IgD-negative memory B cell (primary cell): ENCODE results near the gene OR10D3. TPM values are rescaled to one million over a fixed set of nuclear protein-coding genes. Genes with fewer than 3 reads are reported as not detected.

Source experiments
- H3K27ac Mint-ChIP-seq, 3 donors: one replicate each; pipeline ENCODE4 v1.8.0; 2020 to 2022; ENCODE audit warnings: mild to moderate bottlenecking in 3 of 3, mixed read lengths in 3 of 3, moderate library complexity in 1 of 3
- H3K27me3 Mint-ChIP-seq: one replicate; pipeline ENCODE4 v1.8.0; 2021; ENCODE audit warnings: mixed read lengths
- H3K36me3 Mint-ChIP-seq: one replicate; pipeline ENCODE4 v1.8.0; 2020; ENCODE audit warnings: mild to moderate bottlenecking, mixed read lengths
- H3K4me1 Mint-ChIP-seq, 3 donors: one replicate each; pipeline ENCODE4 v1.8.0; 2020 to 2022; ENCODE audit warnings: mixed read lengths in 3 of 3, mild to moderate bottlenecking in 1 of 3
- H3K4me3 Mint-ChIP-seq, 4 donors: one replicate each; pipeline ENCODE4 v1.8.0; 2020 to 2022; ENCODE audit warnings: mild to moderate bottlenecking in 4 of 4, mixed read lengths in 4 of 4, moderate library complexity in 3 of 4
- H3K9me3 Mint-ChIP-seq, 3 donors: one replicate each; pipeline ENCODE4 v1.8.0; 2020 to 2021; ENCODE audit warnings: mixed read lengths in 3 of 3, mild to moderate bottlenecking in 1 of 3
- polyA plus RNA-seq: library from polyadenylated mRNA; unstranded; fragments of 300-500 nt; fragmentation: Illumina TruSeq; gene quantifications from one replicate; pipeline ENCODE4 v1.2.3, GENCODE V29; 2021

The OR10D3 gene
- polyA plus RNA-seq, 1 donor from 2014 or later, result not detected

- Mint-ChIP-seq H3K27ac (no peak overlapping the region), H3K36me3 (no peaks in the 10 kb centered on the region), H3K27me3 (no peaks in the 10 kb centered on the region), H3K9me3 (no peaks in the 10 kb centered on the region), H3K4me1 (no peaks in the 10 kb centered on the region), H3K4me3 (no peak overlapping the region)
These were observed 6.0 kb upstream of the OR10D3 start for GRCh38 chr11:124176925-124177715.

DNA sequence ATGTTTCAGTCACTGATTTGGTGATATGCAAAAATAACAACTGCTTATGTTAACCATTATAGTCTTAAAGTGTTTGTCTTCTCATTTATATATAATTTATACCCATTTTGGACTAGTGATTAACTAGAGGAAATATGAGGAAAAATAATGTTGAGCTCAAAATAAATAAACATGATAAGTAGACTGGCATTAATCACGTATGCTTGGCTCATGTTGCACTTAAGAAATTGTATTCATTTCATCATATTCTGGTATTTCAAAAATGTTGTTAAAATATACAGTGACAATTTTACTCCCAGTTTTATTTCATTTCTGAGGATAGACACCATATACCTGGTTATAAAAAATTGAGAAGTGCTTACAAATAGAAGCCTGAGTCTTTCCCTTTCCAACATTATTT is 3.8 kb upstream of the OR10D3 start:
- Mint-ChIP-seq H3K4me3 (no peak overlapping the region), H3K27me3 (peaks cover 2% of the 10 kb centered on the region), H3K9me3 (no peaks in the 10 kb centered on the region), H3K4me1 (no peaks in the 10 kb centered on the region), H3K27ac (no peak overlapping the region), H3K36me3 (no peaks in the 10 kb centered on the region)

DNA sequence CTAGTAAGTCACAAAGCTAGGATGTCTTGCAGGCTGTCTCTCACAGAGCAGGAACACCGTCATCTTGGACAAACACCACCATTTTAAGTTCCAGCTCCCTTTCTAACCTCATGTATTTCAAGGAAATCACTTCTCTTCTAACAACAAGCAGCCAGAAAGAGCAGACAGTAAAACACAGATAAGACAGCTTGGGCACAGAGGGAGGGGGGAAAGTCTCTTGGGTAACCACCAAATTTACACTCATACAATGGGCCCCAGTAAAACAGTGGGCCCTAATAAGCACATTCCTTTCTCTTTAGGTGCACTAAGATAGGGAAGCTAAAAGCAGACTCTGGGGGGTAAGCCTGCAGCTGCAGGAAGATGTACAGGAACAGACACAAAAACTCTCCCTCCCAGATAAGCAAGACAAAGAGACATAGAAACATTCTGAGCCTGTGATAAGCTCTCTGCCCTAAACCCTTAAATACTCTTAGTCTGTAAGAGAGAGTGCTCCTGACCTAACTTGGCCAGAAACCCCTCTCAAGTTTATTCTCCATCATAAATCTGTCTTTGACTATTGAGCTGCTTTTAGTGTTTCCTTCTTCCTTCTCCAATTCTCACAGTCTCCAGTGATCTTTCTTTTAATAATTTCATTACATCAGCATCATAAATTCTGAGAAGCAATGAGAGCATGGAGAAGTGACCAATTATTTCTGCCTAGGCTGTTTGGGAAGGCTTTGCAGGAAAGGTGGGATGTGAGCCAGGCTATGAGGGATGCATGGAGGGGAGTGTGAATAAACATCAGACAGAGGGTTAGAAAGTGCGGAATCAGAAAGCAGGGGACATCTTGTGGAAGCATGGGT is 7.4 kb downstream of the OR10D3 start:
- Mint-ChIP-seq H3K36me3 (no peaks in the 10 kb centered on the region), H3K27me3 (peaks cover 6% of the 10 kb centered on the region), H3K9me3 (no peaks in the 10 kb centered on the region), H3K4me1 (peaks cover 7 to 10% (median 9%) of the 10 kb centered on the region in 3 donors), H3K27ac (no peak overlapping the region), H3K4me3 (no peak overlapping the region)

- Mint-ChIP-seq H3K9me3 (no peaks in the 10 kb centered on the region), H3K27me3 (peaks cover 4% of the 10 kb centered on the region), H3K27ac (peak overlapping the region in 1 of 3 donors; percentile 2), H3K4me3 (peak overlapping the region in 1 of 4 donors; percentile 15), H3K36me3 (no peaks in the 10 kb centered on the region), H3K4me1 (peaks cover 7 to 10% (median 9%) of the 10 kb centered on the region in 3 donors)
These were observed 10.3 kb downstream of the OR10D3 start for GRCh38 chr11:124193221-124194010.

DNA sequence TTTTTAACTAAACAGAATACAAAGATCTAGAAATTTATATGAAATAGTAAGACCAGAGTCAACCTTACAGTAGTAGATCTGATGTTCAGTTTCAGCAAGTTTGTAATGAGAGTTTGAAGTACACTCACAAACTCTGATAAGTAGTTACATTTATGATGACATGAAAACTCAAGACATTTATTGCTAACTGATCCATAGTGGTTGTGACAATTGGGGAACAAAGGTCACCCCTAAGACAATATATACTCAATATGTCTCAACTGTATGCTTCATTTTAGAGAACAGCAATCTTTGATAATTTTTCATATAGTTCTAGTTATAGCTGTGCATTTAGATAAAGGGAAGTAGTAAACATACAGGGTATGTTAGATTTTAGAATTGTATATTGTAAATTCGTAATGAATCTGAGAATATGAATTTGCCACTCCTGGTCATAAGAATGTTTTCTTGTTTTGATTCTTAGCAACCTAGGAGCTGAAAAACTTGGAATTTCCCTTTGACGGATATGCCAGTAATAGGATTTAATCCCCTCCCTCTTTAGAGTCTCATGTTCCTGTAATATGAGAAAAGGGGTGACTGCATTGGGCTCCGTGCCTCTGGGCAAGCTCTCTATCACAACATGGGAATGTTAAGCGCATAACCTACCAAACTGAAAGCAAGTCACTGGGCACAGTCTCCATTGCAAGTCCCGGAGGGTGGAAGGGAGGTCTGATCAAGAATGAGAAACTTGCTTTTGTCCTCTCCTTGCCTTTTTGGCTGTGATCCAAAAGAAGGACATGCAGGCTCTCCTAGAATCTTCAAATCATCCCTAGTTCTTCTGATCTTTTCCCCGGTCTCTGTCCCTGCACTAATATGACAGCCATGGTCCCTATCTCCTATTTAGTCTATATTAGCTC is 11.4 kb downstream of the OR10D3 start:
- Mint-ChIP-seq H3K36me3 (no peaks in the 10 kb centered on the region), H3K4me1 (peaks cover 7 to 10% (median 9%) of the 10 kb centered on the region in 3 donors), H3K9me3 (peaks cover 0 to 1% (median 0%) of the 10 kb centered on the region in 3 donors), H3K27me3 (peaks cover 4% of the 10 kb centered on the region), H3K4me3 (no peak overlapping the region), H3K27ac (no peak overlapping the region)

GRCh38 chr11:124195189-124195734 is 12.1 kb downstream of the OR10D3 start:
- peaks cover 0 to 1% (median 0%) of the 10 kb centered on the region in 3 donors for H3K9me3 Mint-ChIP-seq
- no peak overlapping the region for H3K27ac Mint-ChIP-seq
- H3K4me1 Mint-ChIP-seq, result peaks cover 7 to 10% (median 9%) of the 10 kb centered on the region in 3 donors
- H3K36me3 Mint-ChIP-seq, result no peaks in the 10 kb centered on the region
- peaks cover 4% of the 10 kb centered on the region for H3K27me3 Mint-ChIP-seq
- no peak overlapping the region for H3K4me3 Mint-ChIP-seq

DNA sequence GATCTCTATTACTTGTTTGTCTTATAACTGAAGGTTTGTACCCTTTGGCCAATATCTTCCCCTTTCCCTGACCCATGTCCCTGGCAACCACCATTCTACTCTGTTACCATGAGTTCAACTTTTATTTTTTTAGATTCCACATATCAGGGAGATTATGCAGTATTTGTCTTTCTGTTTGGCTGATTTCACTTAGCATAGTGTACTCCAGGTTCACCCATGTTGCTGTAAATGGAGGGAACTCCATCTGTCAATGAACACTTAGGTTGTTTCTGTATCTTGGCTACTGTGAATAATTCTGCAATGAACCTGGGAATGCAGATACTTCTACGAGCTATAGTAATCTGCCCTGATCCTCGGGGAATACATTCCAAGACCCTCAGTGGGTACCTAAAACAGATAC is 14.9 kb downstream of the OR10D3 start:
- Mint-ChIP-seq H3K27me3 (no peaks in the 10 kb centered on the region), H3K9me3 (peaks cover 0 to 3% (median 0%) of the 10 kb centered on the region in 3 donors), H3K4me3 (no peak overlapping the region), H3K36me3 (no peaks in the 10 kb centered on the region), H3K4me1 (peaks cover 6 to 10% (median 7%) of the 10 kb centered on the region in 3 donors), H3K27ac (no peak overlapping the region)

DNA sequence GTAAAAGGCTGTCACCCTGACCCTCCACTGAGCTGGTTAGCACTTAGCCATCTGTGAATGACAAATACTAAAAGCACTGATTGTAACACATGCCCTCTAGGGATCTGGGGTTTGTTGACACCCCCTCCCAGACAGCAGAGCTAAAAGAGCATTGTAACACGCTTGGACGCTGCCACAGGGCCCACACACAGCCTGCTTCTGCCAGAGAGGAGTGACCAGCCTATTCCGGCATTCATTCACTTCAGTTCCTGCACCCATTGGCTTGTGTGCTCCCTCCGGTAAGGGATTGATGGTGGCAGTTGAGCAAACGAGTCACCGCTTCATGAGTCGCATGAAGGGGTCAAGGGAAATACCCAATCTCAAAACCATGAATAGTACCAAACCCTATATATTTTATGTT is 15.8 kb downstream of the OR10D3 start:
- Mint-ChIP-seq H3K36me3 (peaks cover 2% of the 10 kb centered on the region), H3K27ac (no peak overlapping the region), H3K9me3 (peaks cover 0 to 3% (median 0%) of the 10 kb centered on the region in 3 donors), H3K27me3 (no peaks in the 10 kb centered on the region), H3K4me3 (no peak overlapping the region), H3K4me1 (peaks cover 0 to 1% (median 1%) of the 10 kb centered on the region in 3 donors)

DNA sequence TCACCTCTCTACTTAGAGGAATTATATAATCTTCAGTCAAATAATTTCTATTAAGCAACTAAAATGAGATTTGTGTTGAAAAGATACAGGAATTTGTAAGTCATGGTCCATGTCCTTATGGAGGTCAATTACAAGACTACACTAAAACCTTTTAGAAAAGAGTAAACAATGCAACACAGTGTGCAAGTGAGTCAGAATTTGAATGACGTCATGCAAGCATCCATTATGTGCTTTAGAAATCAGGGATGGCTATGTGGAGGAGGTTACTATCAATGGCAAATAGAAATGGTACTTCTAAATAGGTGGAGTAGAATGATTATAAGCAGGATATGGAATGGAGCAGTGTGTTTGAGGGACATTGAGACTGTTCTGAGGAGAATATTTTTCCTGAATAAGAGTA is 16.6 kb downstream of the OR10D3 start:
- H3K4me3 Mint-ChIP-seq, result no peak overlapping the region
- H3K9me3 Mint-ChIP-seq, result peaks cover 0 to 3% (median 0%) of the 10 kb centered on the region in 3 donors
- no peak overlapping the region for H3K27ac Mint-ChIP-seq
- no peaks in the 10 kb centered on the region for H3K4me1 Mint-ChIP-seq
- H3K27me3 Mint-ChIP-seq, result no peaks in the 10 kb centered on the region
- H3K36me3 Mint-ChIP-seq, result peaks cover 2% of the 10 kb centered on the region

DNA sequence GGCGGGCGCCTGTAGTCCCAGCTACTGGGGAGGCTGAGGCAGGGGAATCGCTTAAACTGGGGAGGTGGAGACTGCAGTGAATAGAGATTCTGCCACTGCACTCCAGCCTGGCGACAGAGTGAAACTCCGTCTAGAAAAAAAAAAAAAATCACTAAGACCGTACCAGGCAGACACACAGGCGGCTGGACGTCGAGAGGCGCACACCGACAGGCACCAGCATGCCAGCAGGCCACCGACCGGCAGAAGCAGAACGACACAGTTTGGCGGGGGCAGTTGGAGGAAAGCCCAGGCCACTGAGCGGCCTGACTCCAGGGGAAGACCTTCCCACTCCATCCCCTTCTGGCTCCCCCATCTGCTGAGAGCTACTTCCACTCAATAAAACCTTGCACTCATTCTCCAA is 17.5 kb downstream of the OR10D3 start:
- peaks cover 0 to 3% (median 0%) of the 10 kb centered on the region in 3 donors for H3K9me3 Mint-ChIP-seq
- H3K27me3 Mint-ChIP-seq, result no peaks in the 10 kb centered on the region
- H3K36me3 Mint-ChIP-seq, result peaks cover 2% of the 10 kb centered on the region
- no peak overlapping the region for H3K27ac Mint-ChIP-seq
- H3K4me3 Mint-ChIP-seq, result no peak overlapping the region
- no peaks in the 10 kb centered on the region for H3K4me1 Mint-ChIP-seq

GRCh38 chr11:124202951-124203350 is 19.8 kb downstream of the OR10D3 start:
- H3K36me3 Mint-ChIP-seq, result peaks cover 2% of the 10 kb centered on the region
- H3K4me1 Mint-ChIP-seq, result no peaks in the 10 kb centered on the region
- H3K27me3 Mint-ChIP-seq, result no peaks in the 10 kb centered on the region
- H3K9me3 Mint-ChIP-seq, result peaks cover 0 to 3% (median 0%) of the 10 kb centered on the region in 3 donors
- H3K27ac Mint-ChIP-seq, result no peak overlapping the region
- no peak overlapping the region for H3K4me3 Mint-ChIP-seq

DNA sequence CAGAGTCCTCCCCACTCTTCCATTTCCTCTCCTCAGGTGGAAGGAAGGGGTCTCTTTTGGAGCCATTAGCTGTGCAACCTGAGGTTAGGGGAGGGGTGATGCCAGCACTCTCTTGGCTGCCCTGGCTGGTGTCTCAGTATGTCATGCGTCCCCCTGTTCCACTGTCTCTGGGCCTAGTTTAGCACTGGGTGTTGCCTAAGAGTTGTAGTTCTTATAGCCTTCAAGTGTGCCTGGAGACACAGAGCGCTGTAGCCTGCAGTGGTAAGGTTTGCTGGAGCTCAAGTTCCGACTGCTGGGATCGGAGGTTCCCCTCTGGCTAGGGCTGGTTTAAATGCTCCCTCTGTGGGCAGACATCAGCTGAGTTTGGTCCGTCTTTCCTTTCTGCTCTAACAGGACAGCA is 20.9 kb downstream of the OR10D3 start:
- H3K27me3 Mint-ChIP-seq, result no peaks in the 10 kb centered on the region
- H3K4me1 Mint-ChIP-seq, result no peaks in the 10 kb centered on the region
- peaks cover 0 to 1% (median 0%) of the 10 kb centered on the region in 3 donors for H3K9me3 Mint-ChIP-seq
- H3K4me3 Mint-ChIP-seq, result no peak overlapping the region
- H3K36me3 Mint-ChIP-seq, result peaks cover 2% of the 10 kb centered on the region
- H3K27ac Mint-ChIP-seq, result no peak overlapping the region

- Mint-ChIP-seq H3K4me3 (no peak overlapping the region), H3K4me1 (no peaks in the 10 kb centered on the region), H3K9me3 (no peaks in the 10 kb centered on the region), H3K27ac (peak overlapping the region in 1 of 3 donors; percentile 40), H3K27me3 (no peaks in the 10 kb centered on the region), H3K36me3 (peaks cover 2% of the 10 kb centered on the region)
These were observed 24.1 kb downstream of the OR10D3 start for GRCh38 chr11:124207102-124207792.
